HepG2 (cell line): Measurements from ENCODE around the gene TMEM117. TPM values are rescaled to one million over a fixed set of nuclear protein-coding genes. Genes with fewer than 3 reads are reported as not detected.
A peak's percentile ranks its signal among the peaks of the same experiment; 100 is the strongest.

ENCODE experiments used
- ATAC-seq: fragments of 200-7000 bp; cut with Tn5 transposase; 3 replicates; pipeline ENCODE4 v1.9.1; 2020; ENCODE audit warnings: mild to moderate bottlenecking, moderate library complexity
- BruUV-seq: library from RNA; stranded (reverse); fragments of 400-500 nt; replicated peaks from 2 replicates; lab custom pipeline; 2021; lab: Mats Ljungman, UMichigan
- CTCF ChIA-PET: fragments of 300-600 bp; formaldehyde crosslinking; extraction: SDS; loops from one replicate; lab custom pipeline; 2021; ENCODE audit warnings: low total read pairs, inconsistent platforms, low intra/inter-chr PET ratio; lab: Yijun Ruan, JAX
- POLR2A ChIA-PET: fragments of 350-600 bp; sonication (Branson Sonifier 250); formaldehyde crosslinking; loops from one replicate; lab custom pipeline; 2020; ENCODE audit warnings: antibody characterized with exemption, inconsistent platforms; lab: Yijun Ruan, JAX
- DNase-seq: peaks from one replicate; pipeline ENCODE4 v3.0.0-alpha.2; 2015; ENCODE audit warnings: low spot score
- FAIRE-seq: peaks from 3 replicates; lab custom pipeline; 2011; peaks lifted over from hg19 to GRCh38; lab: Jason Lieb, UNC
- H2AFZ ChIP-seq: one replicate; pipeline ENCODE4 v1.6.1; 2011; ENCODE audit warnings: low read length, inconsistent platforms
- H3K27ac ChIP-seq: fragments of 300-600 bp; 3 replicates; pipeline ENCODE4 v1.8.0; 2011; ENCODE audit warnings: mixed run types, mild to moderate bottlenecking, mixed read lengths, low read length, inconsistent platforms; ENCODE audit not compliant: insufficient read depth; ENCODE audit errors: extremely low read length
- H3K27me3 ChIP-seq, 2 experiments: fragments of 200-600 bp in 1 of 2; 2 replicates in 1 of 2; 3 replicates in 1 of 2; pipeline versions ENCODE4 v1.6.0 to v1.8.0; 2011; ENCODE audit warnings: low read length in 2 of 2, mild to moderate bottlenecking in 2 of 2, moderate library complexity in 2 of 2, inconsistent platforms in 1 of 2; ENCODE audit not compliant: insufficient read depth in 2 of 2, control insufficient read depth in 1 of 2
- H3K36me3 ChIP-seq, 2 experiments: fragments of 200-600 bp in 1 of 2; replicated peaks in 1 of 2; 2 replicates in 1 of 2; 3 replicates in 1 of 2; pipeline versions ENCODE4 v1.5.1 to v1.8.0; 2011; ENCODE audit warnings: low read length in 2 of 2, inconsistent platforms in 1 of 2; ENCODE audit not compliant: insufficient read depth in 2 of 2, control insufficient read depth in 1 of 2
- H3K4me1 ChIP-seq: 2 replicates; pipeline ENCODE4 v1.5.1; 2012; ENCODE audit warnings: low read length, inconsistent platforms; ENCODE audit not compliant: insufficient read depth
- H3K4me2 ChIP-seq: 2 replicates; pipeline ENCODE4 v1.6.0; 2011; ENCODE audit warnings: low read depth, low read length, inconsistent platforms
- H3K4me3 ChIP-seq, 3 experiments: fragments of 200-600 bp in 1 of 3; sonication (generic), shearing (Covaris generic) in 1 of 3; replicated peaks in 1 of 3; 2 replicates each; pipeline ENCODE4 v1.5.1; 2011 to 2016; ENCODE audit warnings: low read length in 3 of 3, inconsistent platforms in 2 of 3, low read depth in 2 of 3, mild to moderate bottlenecking in 2 of 3, control low read depth in 1 of 3, mixed read lengths in 1 of 3; ENCODE audit not compliant: insufficient read depth in 1 of 3
- H3K79me2 ChIP-seq: one replicate; pipeline ENCODE4 v1.6.1; 2011; ENCODE audit warnings: low read length, inconsistent platforms; ENCODE audit not compliant: insufficient read depth
- H3K9ac ChIP-seq: 2 replicates; pipeline ENCODE4 v1.6.0; 2011; ENCODE audit warnings: mild to moderate bottlenecking, low read depth, low read length, inconsistent platforms; ENCODE audit not compliant: insufficient read depth
- H3K9me3 ChIP-seq: 2 replicates; pipeline ENCODE4 v1.5.1; 2012; ENCODE audit warnings: mild to moderate bottlenecking, low read length
- H4K20me1 ChIP-seq: 2 replicates; pipeline ENCODE4 v1.6.0; 2011; ENCODE audit warnings: inconsistent platforms, mild to moderate bottlenecking, low read length, moderate library complexity; ENCODE audit not compliant: insufficient read depth
- ATF7 ChIP-seq, 2 experiments: fragments of 450-650 bp in 1 of 2; sonication (generic) in 1 of 2; formaldehyde crosslinking in 1 of 2; IDR thresholded peaks; 2 replicates each; pipeline versions ENCODE4 v1.4.0 to v1.6.1; 2016 to 2020; ENCODE audit warnings: antibody characterized with exemption in 1 of 2, mild to moderate bottlenecking in 1 of 2, missing genetic modification reagents in 1 of 2
- KDM5A ChIP-seq: fragments of 200-600 bp; sonication (generic); IDR thresholded peaks from 2 replicates; pipeline ENCODE4 v1.7.0; 2018; ENCODE audit warnings: antibody characterized with exemption, mild to moderate bottlenecking, low read length, borderline replicate concordance
- MED13 ChIP-seq: sonication (generic); formaldehyde crosslinking; IDR thresholded peaks from 2 replicates; pipeline ENCODE4 v1.5.0; 2020; ENCODE audit warnings: missing genetic modification reagents
- MYC ChIP-seq: sonication (generic); formaldehyde crosslinking; IDR thresholded peaks from 2 replicates; pipeline ENCODE4 v1.9.0; 2021; ENCODE audit warnings: missing genetic modification reagents, borderline replicate concordance
- NFYC ChIP-seq: IDR thresholded peaks from 2 replicates; pipeline ENCODE4 v1.6.1; 2016; ENCODE audit warnings: missing genetic modification reagents, missing compliant biosample characterization
- U2AF2 ChIP-seq: fragments of 200-400 bp; formaldehyde crosslinking; IDR thresholded peaks from 2 replicates; pipeline ENCODE4 v1.6.1; 2017; ENCODE audit warnings: low read depth, mild to moderate bottlenecking, low read length
- ZMYM4 ChIP-seq: sonication (generic); formaldehyde crosslinking; IDR thresholded peaks from 2 replicates; pipeline ENCODE4 v1.8.1; 2023; ENCODE audit warnings: mild to moderate bottlenecking, missing genetic modification reagents
- ZNF138 ChIP-seq: sonication (generic); formaldehyde crosslinking; IDR thresholded peaks from 2 replicates; pipeline ENCODE4 v1.5.0; 2020; ENCODE audit warnings: mild to moderate bottlenecking, low read depth, missing genetic modification reagents
- ZNF430 ChIP-seq: sonication (generic); formaldehyde crosslinking; IDR thresholded peaks from 2 replicates; pipeline ENCODE4 v1.9.0; 2021; ENCODE audit warnings: mild to moderate bottlenecking, missing genetic modification reagents
- WGBS: methylation state at CpG from one replicate; pipeline ENCODE4 v1.1.6; 2017; ENCODE audit warnings: low lambda C conversion rate; 5-methylcytosine and 5-hydroxymethylcytosine counted together
- in situ Hi-C: cut with HindIII; loops from 2 replicates; pipeline ENCODE4 v1.10.0; 2017; ENCODE audit warnings: low pct_unique_long_range_greater_than_20kb; ENCODE audit not compliant: extremely low pct_ligation_motif_present
- intact Hi-C: fragments of 100-400 bp; cut with micrococcal nuclease; formaldehyde crosslinking; loops from one replicate; pipeline ENCODE4 v1.10.0; 2022; ENCODE audit not compliant: unreplicated experiment
- polyA plus RNA-seq, 8 experiments: library from polyadenylated mRNA; depleted of rRNA in 3 of 8; stranded (reverse) in 7 of 8; unstranded in 1 of 8; fragments of >200 nt; fragmentation: Illumina TruSeq in 4 of 8; extraction: Trizol in 4 of 8; gene quantifications; 2 replicates each; pipeline versions ENCODE4 v1.2.1 to v1.2.3, GENCODE V29; 2011 to 2016; ENCODE audit warnings: low read depth in 4 of 8, missing spikeins in 1 of 8, mixed read lengths in 1 of 8; ENCODE audit not compliant: insufficient read depth in 1 of 8
- total RNA-seq, 5 experiments: library from RNA; depleted of rRNA; stranded (reverse); fragments of >200 nt; fragmentation: Illumina TruSeq; extraction: Trizol; gene quantifications; 2 replicates each; pipeline ENCODE4 v1.2.3, GENCODE V29; 2016; ENCODE audit warnings: low read depth in 1 of 5

The TMEM117 gene
- total and polyA plus RNA-seq, 2 of the 13 experiments (the other 11 are each of a cell fraction or from before 2014, with no cell fraction given): 2.8 to 8.5 TPM

DNA sequence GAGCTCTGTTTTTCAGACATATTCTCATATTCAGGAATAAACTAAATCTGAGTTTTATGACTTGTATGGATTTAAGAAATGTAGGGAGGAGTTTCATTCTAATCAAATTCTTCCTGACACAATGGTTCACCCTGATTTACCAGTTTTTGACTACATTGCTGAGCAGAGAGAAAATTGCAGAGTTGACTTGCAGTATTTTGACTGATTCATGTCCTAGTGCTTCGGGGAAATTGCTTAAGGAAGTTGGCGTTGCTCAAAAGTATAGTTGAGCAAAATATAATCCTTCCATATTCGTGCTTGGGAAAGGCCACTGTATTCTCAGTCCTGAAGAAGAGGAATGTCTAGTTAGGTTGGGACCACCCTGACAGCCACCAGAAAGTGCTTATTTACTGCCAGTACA is 28.5 kb upstream of the TMEM117 start:
- CTCF ChIA-PET: no interaction called here
- no peaks in the 10 kb centered on the region for H3K9me3 ChIP-seq

DNA sequence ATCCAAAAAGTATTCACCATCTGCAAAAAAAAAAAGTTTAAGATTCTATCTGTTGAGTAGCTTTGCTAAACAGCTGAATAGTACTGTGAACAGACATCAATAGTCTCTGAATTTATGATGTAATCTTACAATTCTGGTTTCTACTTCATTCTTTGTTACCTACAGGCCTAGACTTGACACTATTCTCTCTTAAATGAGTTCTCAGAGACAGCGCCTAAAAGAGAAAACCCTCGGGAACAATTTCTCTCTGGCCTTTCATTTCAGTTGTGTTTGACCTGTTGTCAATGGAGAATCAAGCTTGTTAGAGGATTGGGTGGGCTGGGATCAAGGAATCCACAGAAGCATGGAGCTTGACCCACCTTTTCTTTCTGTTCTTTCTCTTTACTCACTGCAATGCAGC is 23.8 kb upstream of the TMEM117 start:
- DNase-seq (no peak), ATAC-seq (no peak)
- no peaks in the 10 kb centered on the region for H4K20me1 ChIP-seq
- BruUV-seq: no TSS peak
- 78% methylated on average over 2 of the region's 2 CpGs for WGBS
- H3K4me1 ChIP-seq: peaks cover 4% of the 10 kb centered on the region; the same call in 1 of the 2 replicates
- no peak overlapping the region for H3K4me2 ChIP-seq
- H3K27me3 ChIP-seq: no peaks in the 10 kb centered on the region
- POLR2A ChIA-PET: no interaction called here
- no peaks in the 10 kb centered on the region for H3K9me3 ChIP-seq
- H3K4me3 ChIP-seq: no peak overlapping the region
- TF ChIP-seq U2AF2 (no peak), ZMYM4 (CRISPR knock-in tag) (no peak), NFYC (CRISPR knock-in tag) (no peak), ATF7 (IDR thresholded peaks at IDR 0.05) (0 out of 2 replicates have a peak, but pooled peaks have one; percentile 19), ATF7 (CRISPR knock-in tag; IDR thresholded peaks at IDR 0.05) (no peak), MED13 (no peak), KDM5A (no peak), MYC (CRISPR knock-in tag) (no peak)
- TF ChIP-seq, all 625 proteins: peak for 1
- FAIRE-seq: no peak
- H3K9ac ChIP-seq: no peak overlapping the region
- no peak overlapping the region for H3K27ac ChIP-seq
- intact Hi-C loops (no loop called here), in situ Hi-C loops (no loop called here)
- no peaks in the 10 kb centered on the region for H3K36me3 ChIP-seq
- CTCF ChIA-PET: no interaction called here
- no peaks in the 10 kb centered on the region for H3K79me2 ChIP-seq
- H2AFZ ChIP-seq: no peak overlapping the region

More for the DNA sequence above, 28.5 kb upstream of the TMEM117 start:
- no peak for ATAC-seq
- H3K27me3 ChIP-seq: no peaks in the 10 kb centered on the region
- POLR2A ChIA-PET: interaction anchor here (3.1 to 3.2 kb wide), 2 partner anchors 15 to 29 kb away, joined by 9 to 17 read pairs; partner anchors contain the start of gene TMEM117
- TF ChIP-seq ZNF430 (CRISPR knock-in tag) (no peak), ZNF138 (CRISPR knock-in tag) (no peak)
- H3K36me3 ChIP-seq: peaks cover 0 to 2% of the 10 kb centered on the region in 2 experiments; a peak in 2 of 5 replicates
- peaks cover 26% of the 10 kb centered on the region for H3K4me1 ChIP-seq
- H2AFZ ChIP-seq: no peak overlapping the region
- no peak overlapping the region for H3K4me3 ChIP-seq
- no TSS peak for BruUV-seq
- H3K79me2 ChIP-seq: peaks cover 26% of the 10 kb centered on the region
- no peak overlapping the region for H3K9ac ChIP-seq
- H4K20me1 ChIP-seq: no peaks in the 10 kb centered on the region
- DNase-seq: no peak
- in situ Hi-C loops: no loop called here
- peak overlapping the region; percentile 85; the same call in 1 of the 2 replicates for H3K4me2 ChIP-seq
- FAIRE-seq: no peak
- no peak overlapping the region for H3K27ac ChIP-seq
- 100% methylated on average over 3 of the region's 3 CpGs for WGBS
- intact Hi-C loops: loop anchor here (5.0 kb wide), 1 partner anchor 50 kb away; the partner anchor contains the start of genes IRAK4 and PUS7L
